ENCODE measurements around the gene SLX4IP.
A peak's percentile ranks its signal among the peaks of the same experiment; 100 is the strongest.

The SLX4IP gene

GRCh38 chr20:10524034-10524476 is 89.0 kb downstream of the SLX4IP start:
- DNase-seq: no peak

- no peak for DNase-seq
These were observed 89.5 kb downstream of the SLX4IP start for GRCh38 chr20:10524643-10525042.

- DNase-seq: peak; percentile 67
These were observed 92.7 kb downstream of the SLX4IP start for GRCh38 chr20:10527781-10528180.

- no peak for DNase-seq
These were observed 95.8 kb downstream of the SLX4IP start for GRCh38 chr20:10530883-10531282.

- DNase-seq: no peak
These were observed 96.7 kb downstream of the SLX4IP start for GRCh38 chr20:10531848-10532247.

- no peak for DNase-seq
These were observed 97.3 kb downstream of the SLX4IP start for GRCh38 chr20:10532361-10532760.

- peak; percentile 65 for DNase-seq
These were observed 101.4 kb downstream of the SLX4IP start for GRCh38 chr20:10536531-10536930.

GRCh38 chr20:10537850-10538480 is 102.9 kb downstream of the SLX4IP start:
- DNase-seq: no peak

- DNase-seq: no peak
These were observed 103.7 kb downstream of the SLX4IP start for GRCh38 chr20:10538768-10539167.

- DNase-seq: no peak
These were observed 104.9 kb downstream of the SLX4IP start for GRCh38 chr20:10539818-10540553.

- no peak for DNase-seq
These were observed 105.8 kb downstream of the SLX4IP start for GRCh38 chr20:10540636-10541493.

- no peak for DNase-seq
These were observed 106.7 kb downstream of the SLX4IP start for GRCh38 chr20:10541668-10542411.

- no peak for DNase-seq
These were observed 107.3 kb downstream of the SLX4IP start for GRCh38 chr20:10542442-10542841.

GRCh38 chr20:10543480-10543879 is 108.4 kb downstream of the SLX4IP start:
- DNase-seq: no peak

- DNase-seq: no peak
These were observed 112.4 kb downstream of the SLX4IP start for GRCh38 chr20:10547276-10548114.

- DNase-seq: no peak
These were observed 114.4 kb downstream of the SLX4IP start for GRCh38 chr20:10549511-10549910.

GRCh38 chr20:10550204-10551118 is 115.4 kb downstream of the SLX4IP start:
- DNase-seq: no peak

- no peak for DNase-seq
These were observed 116.9 kb downstream of the SLX4IP start for GRCh38 chr20:10551732-10552724.

- DNase-seq: peak; percentile 73
These were observed 118.3 kb downstream of the SLX4IP start for GRCh38 chr20:10553326-10553984.
